Kidney epithelial cell (primary cell): ENCODE measurements around the gene CFAP210. TPM values are rescaled to one million over a fixed set of nuclear protein-coding genes. Genes with fewer than 3 reads are reported as not detected.

Source experiments
- DNase-seq: peaks from one replicate; pipeline ENCODE4 v3.0.0-alpha.2; 2010; ENCODE audit warnings: low read depth
- H3K27me3 ChIP-seq: 2 replicates; pipeline ENCODE4 v1.6.0; 2011; ENCODE audit warnings: low read length; ENCODE audit not compliant: control insufficient read depth, insufficient read depth
- H3K36me3 ChIP-seq: 2 replicates; pipeline ENCODE4 v1.5.1; 2011; ENCODE audit warnings: low read length; ENCODE audit not compliant: control insufficient read depth, insufficient read depth
- H3K4me3 ChIP-seq: 2 replicates; pipeline ENCODE4 v1.5.1; 2011; ENCODE audit warnings: low read depth, mild to moderate bottlenecking, control low read depth, low read length
- total RNA-seq: library from RNA; depleted of rRNA; stranded (reverse); fragments of >200 nt; gene quantifications from 2 replicates; pipeline ENCODE4 v1.2.3, GENCODE V29; 2015
- TF ChIP-seq, protein P1 (sequence below): IDR thresholded peaks from 2 replicates; pipeline ENCODE4 v1.5.1; 2011; ENCODE audit warnings: mild to moderate bottlenecking, moderate library complexity, low read length, control low read depth, inconsistent platforms; ENCODE audit not compliant: insufficient read depth, poor library complexity, severe bottlenecking

CFAP210 gene
- total RNA-seq, 1 donor from 2014 or later: 0.33 TPM

DNA sequence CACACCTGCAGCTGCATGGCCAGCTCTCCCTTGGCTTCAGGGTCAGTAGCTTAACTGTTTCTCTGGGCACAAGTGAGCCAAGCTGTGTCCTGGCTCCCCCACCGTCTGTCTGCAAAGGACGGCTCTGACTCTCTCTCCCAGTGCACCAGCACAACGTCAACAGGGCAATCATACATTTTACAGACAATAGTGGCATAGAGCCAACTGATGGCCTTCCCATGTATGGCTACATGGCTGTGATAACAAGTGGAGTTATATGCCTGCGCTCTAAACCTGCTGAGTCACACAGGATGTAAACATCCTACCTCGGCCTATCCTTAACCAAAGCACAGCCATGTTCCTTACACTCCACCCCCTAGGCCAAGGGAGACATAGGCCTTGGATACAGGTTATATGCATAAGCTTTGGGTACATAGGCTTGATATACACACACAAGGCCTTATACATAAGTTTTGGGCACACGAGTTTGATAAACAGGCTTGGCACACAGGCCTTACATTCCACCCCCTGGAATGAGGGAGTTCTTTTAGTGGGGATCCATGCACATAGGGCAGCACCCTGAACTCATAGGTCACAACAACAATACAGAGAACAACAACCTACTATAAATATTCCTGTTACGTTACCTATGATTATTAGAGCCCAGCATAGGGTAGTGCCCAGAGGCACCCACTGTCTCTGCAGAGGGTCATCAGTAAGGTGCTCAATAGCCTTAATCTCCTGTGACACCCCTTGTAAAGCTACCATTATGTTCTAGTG, 17.7 kb upstream of the CFAP210 start:
- H3K27me3 ChIP-seq: no peaks in the 10 kb centered on the region
- TF ChIP-seq, protein P1, sequence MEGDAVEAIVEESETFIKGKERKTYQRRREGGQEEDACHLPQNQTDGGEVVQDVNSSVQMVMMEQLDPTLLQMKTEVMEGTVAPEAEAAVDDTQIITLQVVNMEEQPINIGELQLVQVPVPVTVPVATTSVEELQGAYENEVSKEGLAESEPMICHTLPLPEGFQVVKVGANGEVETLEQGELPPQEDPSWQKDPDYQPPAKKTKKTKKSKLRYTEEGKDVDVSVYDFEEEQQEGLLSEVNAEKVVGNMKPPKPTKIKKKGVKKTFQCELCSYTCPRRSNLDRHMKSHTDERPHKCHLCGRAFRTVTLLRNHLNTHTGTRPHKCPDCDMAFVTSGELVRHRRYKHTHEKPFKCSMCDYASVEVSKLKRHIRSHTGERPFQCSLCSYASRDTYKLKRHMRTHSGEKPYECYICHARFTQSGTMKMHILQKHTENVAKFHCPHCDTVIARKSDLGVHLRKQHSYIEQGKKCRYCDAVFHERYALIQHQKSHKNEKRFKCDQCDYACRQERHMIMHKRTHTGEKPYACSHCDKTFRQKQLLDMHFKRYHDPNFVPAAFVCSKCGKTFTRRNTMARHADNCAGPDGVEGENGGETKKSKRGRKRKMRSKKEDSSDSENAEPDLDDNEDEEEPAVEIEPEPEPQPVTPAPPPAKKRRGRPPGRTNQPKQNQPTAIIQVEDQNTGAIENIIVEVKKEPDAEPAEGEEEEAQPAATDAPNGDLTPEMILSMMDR: no peak
- H3K36me3 ChIP-seq: no peaks in the 10 kb centered on the region
- no peak for DNase-seq
- H3K4me3 ChIP-seq: no peak overlapping the region

DNA sequence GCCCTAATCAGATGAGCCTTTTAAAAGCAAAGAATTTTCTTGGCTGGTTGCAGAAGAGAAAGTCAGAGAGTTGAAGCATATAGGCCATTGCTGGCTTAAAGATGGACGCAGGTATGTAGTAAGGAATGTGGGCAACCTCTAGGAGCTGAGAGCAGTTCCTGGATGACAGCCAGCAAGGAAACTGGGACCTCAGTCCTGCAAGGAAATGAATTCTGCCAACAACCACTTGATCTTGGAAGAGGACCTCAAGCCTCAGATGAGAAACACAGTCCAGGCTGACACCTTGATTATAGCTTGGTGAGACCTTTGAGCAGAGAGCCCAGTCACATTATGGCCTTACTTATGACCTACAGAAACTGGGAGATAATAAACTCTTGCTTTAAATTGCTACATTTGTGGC, 15.8 kb upstream of the CFAP210 start:
- no peaks in the 10 kb centered on the region for H3K36me3 ChIP-seq
- no peak for DNase-seq
- no peak overlapping the region for H3K4me3 ChIP-seq
- H3K27me3 ChIP-seq: no peaks in the 10 kb centered on the region
- TF ChIP-seq, protein P1: no peak

DNA sequence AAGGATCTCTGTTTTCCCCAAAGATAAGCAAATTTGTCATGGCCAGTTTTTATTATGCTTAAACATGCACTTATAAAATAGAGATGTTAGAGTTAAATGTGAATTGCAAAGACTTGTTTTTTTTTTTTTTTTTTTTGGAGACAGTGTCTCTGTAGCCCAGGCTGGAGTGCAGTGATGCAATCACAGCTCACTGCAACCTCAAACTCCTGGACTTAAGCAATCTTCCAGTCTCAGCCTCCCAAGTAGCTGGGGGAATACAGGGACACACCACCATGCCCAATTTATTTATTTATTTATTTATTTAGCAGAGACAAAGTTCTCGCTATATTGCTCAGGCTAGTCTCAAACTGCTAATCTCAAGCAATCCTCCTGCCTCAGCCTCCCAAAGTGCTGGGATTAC, 15.1 kb upstream of the CFAP210 start:
- TF ChIP-seq, protein P1: no peak
- Histone ChIP-seq H3K36me3 (no peaks in the 10 kb centered on the region), H3K4me3 (no peak overlapping the region), H3K27me3 (no peaks in the 10 kb centered on the region)
- DNase-seq: no peak

DNA sequence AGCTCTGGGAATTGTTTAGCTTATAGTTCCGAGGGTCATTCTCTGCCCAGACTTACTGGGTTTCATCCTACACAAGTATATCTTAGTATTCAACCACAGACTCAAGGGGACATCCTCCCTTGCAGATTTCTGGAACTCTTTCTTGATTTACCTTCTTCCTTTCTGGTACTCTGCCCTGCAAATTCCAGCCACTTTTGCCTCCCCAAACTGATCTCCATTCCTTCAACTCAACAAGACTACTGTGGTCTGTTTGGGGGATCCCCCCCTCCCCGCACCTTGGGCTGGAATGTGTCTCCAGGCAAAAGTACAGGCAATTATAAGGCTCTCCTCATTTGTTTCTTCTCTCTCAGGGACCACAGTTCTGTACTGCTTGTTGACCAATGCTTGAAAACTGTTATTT, 13.4 kb upstream of the CFAP210 start:
- TF ChIP-seq, protein P1: no peak
- no peak for DNase-seq
- Histone ChIP-seq H3K4me3 (no peak overlapping the region), H3K36me3 (no peaks in the 10 kb centered on the region), H3K27me3 (no peaks in the 10 kb centered on the region)

DNA sequence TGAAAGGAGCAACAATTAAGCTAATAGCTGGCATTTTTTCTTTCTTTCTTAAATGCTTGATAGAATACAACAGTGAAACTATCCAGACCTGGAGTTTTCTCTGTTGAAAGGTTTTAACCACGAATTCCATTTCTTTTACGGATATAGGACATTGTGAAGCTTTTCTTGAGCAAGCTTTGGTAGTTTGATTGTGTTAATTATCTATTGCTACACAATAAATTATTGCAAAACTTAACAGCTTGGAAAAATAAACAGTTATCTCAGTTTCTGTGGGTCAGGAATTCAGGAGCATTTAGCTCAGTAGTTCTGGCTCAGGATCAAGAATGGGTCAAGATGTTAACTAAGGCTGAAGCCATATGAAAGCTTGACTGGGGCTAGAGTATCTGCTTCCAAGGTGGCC, 11.7 kb upstream of the CFAP210 start:
- no peak overlapping the region for H3K4me3 ChIP-seq
- TF ChIP-seq, protein P1: no peak
- peak; percentile 7 for DNase-seq
- H3K27me3 ChIP-seq: no peaks in the 10 kb centered on the region
- H3K36me3 ChIP-seq: no peaks in the 10 kb centered on the region
